CD14-positive monocyte (primary cell): Measurements from ENCODE around the gene TPD52L1. TPM values are rescaled to one million over a fixed set of nuclear protein-coding genes. Genes with fewer than 3 reads are reported as not detected.

Experiments used
- DNase-seq, 3 donors: peaks; one replicate each; pipeline ENCODE4 v3.0.0-alpha.2; 2011 to 2022
- H2AFZ ChIP-seq: 2 replicates; pipeline ENCODE4 v1.6.0; 2012; ENCODE audit warnings: mild to moderate bottlenecking, low read depth, low read length, inconsistent platforms; ENCODE audit not compliant: insufficient read depth, poor library complexity, severe bottlenecking
- H3K27ac ChIP-seq, 2 donors: 1 replicate in 1 of 2; 2 replicates in 1 of 2; pipeline ENCODE4 v1.5.1; 2012 to 2013; ENCODE audit warnings: low read length in 2 of 2, control low read depth in 1 of 2, inconsistent platforms in 1 of 2, low read depth in 1 of 2, mild to moderate bottlenecking in 1 of 2
- H3K27me3 ChIP-seq, 2 donors: one replicate each; pipeline versions ENCODE4 v1.6.0 to v1.6.1; 2011 to 2013; ENCODE audit warnings: low read length in 2 of 2; ENCODE audit not compliant: control insufficient read depth in 2 of 2, insufficient read depth in 2 of 2
- H3K36me3 ChIP-seq, 2 donors: replicated peaks in 1 of 2; 1 replicate in 1 of 2; 2 replicates in 1 of 2; pipeline versions ENCODE4 v1.5.1 to v1.6.1; 2012 to 2013; ENCODE audit warnings: low read length in 2 of 2, control low read depth in 1 of 2, inconsistent platforms in 1 of 2, mild to moderate bottlenecking in 1 of 2; ENCODE audit not compliant: insufficient read depth in 2 of 2, control insufficient read depth in 1 of 2
- H3K4me1 ChIP-seq, 2 donors: 1 replicate in 1 of 2; 2 replicates in 1 of 2; pipeline versions ENCODE4 v1.5.1 to v1.6.1; 2012 to 2013; ENCODE audit warnings: low read length in 2 of 2, control low read depth in 1 of 2, inconsistent platforms in 1 of 2, mild to moderate bottlenecking in 1 of 2, moderate library complexity in 1 of 2; ENCODE audit not compliant: insufficient read depth in 2 of 2, control insufficient read depth in 1 of 2
- H3K4me2 ChIP-seq: replicated peaks from 2 replicates; pipeline ENCODE3; 2012; ENCODE audit warnings: low read length, moderate library complexity, mild to moderate bottlenecking; ENCODE audit not compliant: poor library complexity, severe bottlenecking; ENCODE audit errors: extremely low read depth
- H3K4me3 ChIP-seq, 3 experiments: fragments of 200-600 bp in 1 of 3; sonication (generic) in 1 of 3; replicated peaks in 1 of 3; 1 replicate in 2 of 3; 2 replicates in 1 of 3; pipeline ENCODE4 v1.5.1; 2011 to 2013; ENCODE audit warnings: low read length in 3 of 3, mild to moderate bottlenecking in 3 of 3, control low read depth in 2 of 3, low read depth in 2 of 3, inconsistent platforms in 1 of 3, moderate library complexity in 1 of 3
- H3K79me2 ChIP-seq: 2 replicates; pipeline ENCODE4 v1.6.0; 2012; ENCODE audit warnings: mild to moderate bottlenecking, control low read depth, inconsistent platforms, low read length, moderate library complexity; ENCODE audit not compliant: insufficient read depth
- H3K9ac ChIP-seq: 2 replicates; pipeline ENCODE4 v1.6.0; 2017; ENCODE audit warnings: low read length, mild to moderate bottlenecking; ENCODE audit not compliant: insufficient read depth, poor library complexity, severe bottlenecking
- H3K9me3 ChIP-seq, 2 donors: replicated peaks in 1 of 2; 1 replicate in 1 of 2; 2 replicates in 1 of 2; pipeline versions ENCODE4 v1.5.1 to v1.6.1; 2012 to 2013; ENCODE audit warnings: low read length in 2 of 2, control low read depth in 1 of 2; ENCODE audit not compliant: control insufficient read depth in 1 of 2, insufficient read depth in 1 of 2
- H4K20me1 ChIP-seq: 2 replicates; pipeline ENCODE4 v1.6.0; 2012; ENCODE audit warnings: mild to moderate bottlenecking, low read length, control low read depth, moderate library complexity; ENCODE audit not compliant: insufficient read depth
- H3K27ac Mint-ChIP-seq, 7 donors: one replicate each; pipeline ENCODE4 v1.8.0; 2020; ENCODE audit warnings: mild to moderate bottlenecking in 7 of 7, mixed read lengths in 7 of 7, moderate library complexity in 6 of 7, inconsistent platforms in 2 of 7
- H3K27me3 Mint-ChIP-seq, 3 donors: one replicate each; pipeline ENCODE4 v1.8.0; 2021 to 2022; ENCODE audit warnings: low read depth in 3 of 3, mild to moderate bottlenecking in 3 of 3, mixed read lengths in 3 of 3, moderate library complexity in 3 of 3, inconsistent platforms in 1 of 3
- H3K36me3 Mint-ChIP-seq, 2 donors: one replicate each; pipeline ENCODE4 v1.8.0; 2020; ENCODE audit warnings: mixed read lengths in 2 of 2, inconsistent platforms in 1 of 2, mild to moderate bottlenecking in 1 of 2
- H3K4me1 Mint-ChIP-seq: one replicate; pipeline ENCODE4 v1.8.0; 2020; ENCODE audit warnings: mild to moderate bottlenecking, mixed read lengths
- H3K4me3 Mint-ChIP-seq, 2 donors: one replicate each; pipeline ENCODE4 v1.8.0; 2020; ENCODE audit warnings: mild to moderate bottlenecking in 2 of 2, mixed read lengths in 2 of 2, moderate library complexity in 1 of 2
- H3K9me3 Mint-ChIP-seq, 7 donors: one replicate each; pipeline ENCODE4 v1.8.0; 2020 to 2022; ENCODE audit warnings: mixed read lengths in 7 of 7, mild to moderate bottlenecking in 6 of 7, moderate library complexity in 6 of 7, inconsistent platforms in 2 of 7
- WGBS: methylation state at CpG from one replicate; pipeline ENCODE4 v1.1.5; 2013; ENCODE audit warnings: missing lambda C conversion rate; ENCODE audit not compliant: insufficient coverage; 5-methylcytosine and 5-hydroxymethylcytosine counted together
- intact Hi-C, 2 donors: fragments of 100-400 bp; cut with micrococcal nuclease; formaldehyde crosslinking; loops; one replicate each; pipeline versions ENCODE4 v1.15.0 to v1.15.1; 2023
- polyA plus RNA-seq, 3 donors: library from polyadenylated mRNA; depleted of rRNA in 1 of 3; unstranded in 2 of 3; stranded (reverse) in 1 of 3; fragments of 300-500 nt in 2 of 3; fragments of >200 nt in 1 of 3; fragmentation: Illumina TruSeq in 2 of 3; gene quantifications; 1 replicate in 2 of 3; 2 replicates in 1 of 3; pipeline ENCODE4 v1.2.3, GENCODE V29; 2012 to 2021
- TF ChIP-seq, protein P1 (sequence below): fragments of 200-600 bp; IDR thresholded peaks from one replicate; pipeline ENCODE4 v1.8.0; 2022; ENCODE audit warnings: antibody characterized with exemption, mild to moderate bottlenecking

TPD52L1 gene
- polyA plus RNA-seq, 3 donors: not detected

DNA sequence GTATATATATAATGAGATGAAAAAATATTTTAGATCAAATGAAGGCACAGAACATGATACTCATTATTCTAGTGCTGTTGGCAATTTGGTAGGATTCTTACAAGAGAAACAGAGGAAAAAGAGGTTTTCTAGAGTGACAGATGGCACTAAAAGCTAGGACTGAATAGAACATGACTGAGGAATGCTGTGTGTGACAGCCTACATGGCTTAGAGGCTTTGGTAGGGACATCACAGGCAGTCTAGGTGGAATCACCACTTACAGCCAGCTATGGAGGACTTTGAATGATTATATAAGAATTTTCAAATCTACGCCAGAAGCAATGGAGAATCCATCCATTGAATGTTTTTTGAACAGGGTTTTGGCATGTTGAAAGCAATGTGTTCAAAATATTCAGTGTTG, 52.8 kb downstream of the TPD52L1 start:
- Histone ChIP-seq H3K36me3 (no peaks in the 10 kb centered on the region), H3K4me1 (peaks cover 11 to 12% of the 10 kb centered on the region in 2 donors), H3K27ac (no peak overlapping the region), H4K20me1 (no peaks in the 10 kb centered on the region), H2AFZ (no peak overlapping the region), H3K79me2 (no peaks in the 10 kb centered on the region), H3K4me2 (no peak overlapping the region), H3K4me3 (no peak overlapping the region), H3K9me3 (no peaks in the 10 kb centered on the region), H3K9ac (no peak overlapping the region), H3K27me3 (no peaks in the 10 kb centered on the region)
- intact Hi-C loops: no loop called here
- peaks cover 0 to 2% (median 0%) of the 10 kb centered on the region in 7 donors for H3K9me3 Mint-ChIP-seq
- H3K27ac Mint-ChIP-seq: no peak overlapping the region
- no peak for DNase-seq
- TF ChIP-seq, protein P1, sequence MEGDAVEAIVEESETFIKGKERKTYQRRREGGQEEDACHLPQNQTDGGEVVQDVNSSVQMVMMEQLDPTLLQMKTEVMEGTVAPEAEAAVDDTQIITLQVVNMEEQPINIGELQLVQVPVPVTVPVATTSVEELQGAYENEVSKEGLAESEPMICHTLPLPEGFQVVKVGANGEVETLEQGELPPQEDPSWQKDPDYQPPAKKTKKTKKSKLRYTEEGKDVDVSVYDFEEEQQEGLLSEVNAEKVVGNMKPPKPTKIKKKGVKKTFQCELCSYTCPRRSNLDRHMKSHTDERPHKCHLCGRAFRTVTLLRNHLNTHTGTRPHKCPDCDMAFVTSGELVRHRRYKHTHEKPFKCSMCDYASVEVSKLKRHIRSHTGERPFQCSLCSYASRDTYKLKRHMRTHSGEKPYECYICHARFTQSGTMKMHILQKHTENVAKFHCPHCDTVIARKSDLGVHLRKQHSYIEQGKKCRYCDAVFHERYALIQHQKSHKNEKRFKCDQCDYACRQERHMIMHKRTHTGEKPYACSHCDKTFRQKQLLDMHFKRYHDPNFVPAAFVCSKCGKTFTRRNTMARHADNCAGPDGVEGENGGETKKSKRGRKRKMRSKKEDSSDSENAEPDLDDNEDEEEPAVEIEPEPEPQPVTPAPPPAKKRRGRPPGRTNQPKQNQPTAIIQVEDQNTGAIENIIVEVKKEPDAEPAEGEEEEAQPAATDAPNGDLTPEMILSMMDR: no peak
- no peak overlapping the region for H3K4me3 Mint-ChIP-seq
- no peaks in the 10 kb centered on the region for H3K36me3 Mint-ChIP-seq
- peaks cover 17% of the 10 kb centered on the region for H3K4me1 Mint-ChIP-seq
- WGBS: 83% methylated on average over 1 of the region's 1 CpG
- H3K27me3 Mint-ChIP-seq: peaks cover 0 to 4% (median 2%) of the 10 kb centered on the region in 3 donors

- intact Hi-C loops: no loop called here
- H3K4me3 Mint-ChIP-seq: no peak overlapping the region
- Histone ChIP-seq H3K4me2 (no peak overlapping the region), H3K27me3 (no peaks in the 10 kb centered on the region), H4K20me1 (no peaks in the 10 kb centered on the region), H2AFZ (no peak overlapping the region), H3K4me1 (no peaks in the 10 kb centered on the region), H3K9me3 (no peaks in the 10 kb centered on the region), H3K4me3 (no peak overlapping the region), H3K27ac (no peak overlapping the region), H3K36me3 (no peaks in the 10 kb centered on the region), H3K9ac (no peak overlapping the region), H3K79me2 (no peaks in the 10 kb centered on the region)
- no CpG with 5 or more reads among the region's 1 CpG for WGBS
- no peaks in the 10 kb centered on the region for H3K36me3 Mint-ChIP-seq
- H3K9me3 Mint-ChIP-seq: peaks cover 0 to 2% (median 0%) of the 10 kb centered on the region in 7 donors
- peaks cover 0 to 2% (median 0%) of the 10 kb centered on the region in 3 donors for H3K27me3 Mint-ChIP-seq
- TF ChIP-seq, protein P1: no peak
- H3K4me1 Mint-ChIP-seq: peaks cover 4% of the 10 kb centered on the region
- no peak for DNase-seq
- no peak overlapping the region for H3K27ac Mint-ChIP-seq
Observed at GRCh38 chr6:125207956-125208355, 54.4 kb downstream of the TPD52L1 start.
